GM12891 (cell line): ENCODE data around the gene MRPL37.

Source experiments
- POLR2A ChIP-seq: IDR thresholded peaks from 2 replicates; pipeline ENCODE4 v1.6.1; 2011; ENCODE audit warnings: low read depth, low read length, control low read depth
- POLR2AphosphoS5 ChIP-seq: IDR thresholded peaks from 2 replicates; pipeline ENCODE4 v1.6.1; 2011; ENCODE audit warnings: low read depth, low read length, control low read depth
- POU2F2 ChIP-seq: IDR thresholded peaks from 2 replicates; pipeline ENCODE4 v1.6.1; 2011; ENCODE audit warnings: low read depth, mild to moderate bottlenecking, control low read depth, low read length, moderate library complexity
- SPI1 ChIP-seq: IDR thresholded peaks from 2 replicates; pipeline ENCODE4 v1.6.1; 2011; ENCODE audit warnings: low read depth, low read length, control low read depth
- TAF1 ChIP-seq: IDR thresholded peaks from 2 replicates; pipeline ENCODE4 v1.6.1; 2011; ENCODE audit warnings: low read depth, low read length, control low read depth

GRCh38 chr1:54156201-54156600, 43.8 kb upstream of the MRPL37 start:
- no peak for TF ChIP-seq POLR2A
- no peak for TF ChIP-seq TAF1
- no peak for TF ChIP-seq POLR2AphosphoS5
- no peak for TF ChIP-seq POU2F2
- TF ChIP-seq SPI1 = no peak
